HUDEP-2 (cell line): ENCODE measurements around the gene TAAR5.
"Not testable (repeated sequence)": the region's sequence is repeated elsewhere in the genome, so short reads cannot be mapped to it uniquely, and the experiment has no call there.

Experiments
- DNase-seq, 76 experiments: peaks; one replicate each; lab custom pipeline; 2025; ENCODE audit not compliant: unreplicated experiment in 76 of 76; lab: John Stamatoyannopoulos, UW

TAAR5 gene

DNA sequence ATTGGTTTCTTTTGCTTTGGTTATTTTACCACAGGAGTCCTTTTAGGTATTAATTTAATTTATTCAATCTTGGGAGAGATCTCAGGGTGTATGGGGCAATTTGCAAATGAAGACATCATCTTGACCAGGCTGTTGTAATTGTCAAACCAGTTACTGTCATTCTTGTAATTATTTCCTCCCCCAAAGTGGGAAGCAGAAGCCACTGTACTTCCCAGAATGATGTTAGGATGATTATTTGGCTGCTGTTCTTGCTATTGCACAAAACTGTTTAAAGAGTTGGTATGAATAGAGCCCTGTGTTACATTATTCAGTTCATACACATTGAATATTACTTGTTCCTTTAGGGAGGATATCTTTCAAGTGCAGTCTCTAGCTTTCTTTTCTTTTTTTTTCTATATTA is 17.8 kb downstream of the TAAR5 start:
- no peak for DNase-seq

DNA sequence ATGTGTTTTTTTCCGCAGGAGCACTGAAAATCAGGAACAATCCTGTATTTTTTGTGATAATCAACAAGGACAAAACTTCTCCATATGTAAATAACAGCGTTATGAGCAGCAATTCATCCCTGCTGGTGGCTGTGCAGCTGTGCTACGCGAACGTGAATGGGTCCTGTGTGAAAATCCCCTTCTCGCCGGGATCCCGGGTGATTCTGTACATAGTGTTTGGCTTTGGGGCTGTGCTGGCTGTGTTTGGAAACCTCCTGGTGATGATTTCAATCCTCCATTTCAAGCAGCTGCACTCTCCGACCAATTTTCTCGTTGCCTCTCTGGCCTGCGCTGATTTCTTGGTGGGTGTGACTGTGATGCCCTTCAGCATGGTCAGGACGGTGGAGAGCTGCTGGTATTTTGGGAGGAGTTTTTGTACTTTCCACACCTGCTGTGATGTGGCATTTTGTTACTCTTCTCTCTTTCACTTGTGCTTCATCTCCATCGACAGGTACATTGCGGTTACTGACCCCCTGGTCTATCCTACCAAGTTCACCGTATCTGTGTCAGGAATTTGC is 19.2 kb downstream of the TAAR5 start, which contains the start of gene TAAR6:
TSS of gene TAAR6 (plus strand) at position 102 of the 557 bp plus-strand sequence. CDS start at position 102, 0 bp downstream.
- no peak for DNase-seq

DNA sequence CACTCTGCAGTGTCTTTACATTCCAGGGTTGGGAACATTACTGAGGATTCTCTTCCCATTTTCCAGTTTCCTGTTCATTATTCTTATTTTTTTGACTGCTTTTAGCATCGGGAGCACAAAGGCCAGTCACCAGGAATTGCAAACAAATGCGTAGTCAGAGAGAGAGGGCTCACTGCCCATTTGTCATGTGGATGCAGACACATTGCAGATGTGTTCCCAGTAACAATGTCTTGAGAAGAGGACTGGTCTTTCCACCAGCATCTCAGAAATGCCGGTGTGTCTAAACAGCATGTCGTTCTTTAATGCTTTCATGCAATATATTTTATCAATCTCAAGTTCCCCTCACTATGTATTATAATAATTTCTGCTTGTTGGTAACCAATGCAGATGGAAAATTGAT is 20.4 kb downstream of the TAAR5 start:
- DNase-seq: no peak

DNA sequence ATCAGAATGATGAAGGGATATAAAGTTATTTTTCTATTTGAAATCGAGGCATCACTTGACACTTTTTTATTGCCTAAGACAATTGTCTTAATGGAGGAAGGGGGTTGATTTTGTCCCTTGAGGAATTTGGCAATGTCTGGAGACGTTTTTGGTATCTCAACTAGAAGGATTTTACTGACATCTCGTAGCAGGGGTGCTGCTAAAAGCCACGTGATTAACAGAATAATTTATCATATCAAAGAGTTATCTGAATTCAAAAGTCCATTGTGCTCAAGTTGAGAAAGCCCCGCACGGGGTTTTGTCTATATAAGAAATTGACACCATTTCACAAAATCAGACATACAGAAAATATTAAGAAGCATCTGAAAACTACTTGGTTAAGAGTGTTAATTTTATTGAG is 20.9 kb downstream of the TAAR5 start:
- no peak for DNase-seq

DNA sequence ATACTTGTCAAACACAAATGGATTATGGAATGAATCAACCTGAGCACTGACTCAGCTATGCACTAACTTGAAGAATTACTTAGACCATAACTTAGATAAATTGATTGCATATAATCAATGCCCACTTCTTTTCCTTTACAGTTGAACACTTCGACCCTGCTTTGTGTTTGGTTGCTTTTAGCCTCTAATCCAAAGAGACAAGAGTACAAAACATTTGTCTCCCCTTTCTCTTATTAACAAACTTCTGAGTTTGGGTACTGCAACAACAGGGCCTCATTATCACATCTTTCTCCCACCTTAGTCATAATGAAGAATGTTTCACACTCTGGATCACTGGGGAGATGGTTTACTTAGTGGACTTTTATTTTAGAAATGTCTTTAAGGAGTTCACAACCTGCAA is 22.0 kb downstream of the TAAR5 start:
- DNase-seq: no peak

DNA sequence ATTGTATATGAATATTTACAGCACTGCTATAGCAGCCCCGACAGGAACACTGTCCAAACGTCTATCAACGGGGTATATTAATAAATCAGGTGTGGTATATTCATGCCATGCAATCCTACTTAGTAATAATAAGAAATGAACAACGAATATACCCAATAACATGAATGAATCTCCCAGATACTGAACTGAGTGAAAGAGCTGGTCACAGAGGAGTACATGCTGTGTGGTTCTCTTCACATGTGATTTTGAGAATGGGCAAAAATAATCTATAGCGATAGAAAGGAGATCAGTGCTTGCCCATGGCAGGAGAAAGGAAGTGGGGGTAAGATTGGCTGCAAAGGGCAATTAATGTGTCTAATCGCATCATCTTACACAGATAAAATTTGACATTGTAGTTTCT is 23.1 kb downstream of the TAAR5 start:
- DNase-seq: no peak

DNA sequence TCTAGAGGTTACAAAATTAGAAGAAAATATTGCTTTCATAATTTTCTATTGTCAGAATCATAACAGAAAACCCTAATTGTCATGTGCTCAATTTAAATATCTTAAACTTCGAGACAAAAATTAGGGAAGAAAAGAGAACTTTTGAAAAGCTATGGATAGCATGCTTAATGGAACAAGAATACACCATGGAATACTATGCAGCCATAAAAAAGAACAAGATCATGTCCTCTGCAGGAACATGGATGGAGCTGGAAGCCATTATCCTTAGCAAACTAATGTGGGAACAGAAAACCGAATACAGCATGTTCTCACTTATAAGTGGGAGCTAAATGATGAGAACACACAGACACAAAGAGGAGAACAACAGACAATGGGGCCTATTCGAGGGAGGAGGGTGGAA is 29.5 kb downstream of the TAAR5 start:
- not testable (repeated sequence) for DNase-seq

DNA sequence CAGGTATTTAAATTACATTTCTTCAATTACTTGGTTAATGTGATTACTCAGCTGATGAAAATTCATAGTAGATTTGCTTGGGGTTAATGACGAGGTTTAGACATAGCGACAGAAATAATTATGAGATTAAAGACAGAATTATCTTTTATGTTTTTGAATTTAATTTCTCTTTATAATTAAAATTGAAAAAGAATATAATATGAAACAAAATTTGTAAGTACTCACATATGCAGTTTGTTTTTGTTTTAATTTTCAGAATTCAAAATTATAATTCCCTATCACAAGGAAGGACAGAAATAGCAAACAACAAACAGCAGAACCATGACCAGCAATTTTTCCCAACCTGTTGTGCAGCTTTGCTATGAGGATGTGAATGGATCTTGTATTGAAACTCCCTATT is 37.2 kb downstream of the TAAR5 start, which contains the start of gene TAAR8:
TSS of gene TAAR8 (plus strand) at position 301 of the 400 bp plus-strand sequence. CDS start at position 322, 21 bp downstream.
- DNase-seq: no peak

DNA sequence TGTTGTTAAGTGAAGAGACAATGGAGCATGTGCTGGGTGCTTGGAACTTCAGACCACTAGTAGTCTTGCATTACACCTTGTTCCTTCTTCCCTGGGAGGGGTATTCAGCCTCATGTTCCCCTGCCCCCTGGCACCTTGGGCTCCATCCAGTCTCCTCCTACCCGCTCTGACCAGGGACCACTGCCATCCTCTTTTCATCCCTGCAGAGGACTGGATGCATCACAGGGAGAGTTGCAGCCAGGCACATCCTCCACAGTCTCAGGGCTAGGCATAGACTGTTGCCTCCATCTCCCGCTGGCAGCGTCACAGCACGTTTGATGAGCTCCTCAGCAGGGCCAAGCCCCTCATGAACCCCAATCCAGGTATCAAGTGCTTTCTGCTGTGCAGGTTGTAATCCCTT is 38.3 kb downstream of the TAAR5 start:
- no peak for DNase-seq

DNA sequence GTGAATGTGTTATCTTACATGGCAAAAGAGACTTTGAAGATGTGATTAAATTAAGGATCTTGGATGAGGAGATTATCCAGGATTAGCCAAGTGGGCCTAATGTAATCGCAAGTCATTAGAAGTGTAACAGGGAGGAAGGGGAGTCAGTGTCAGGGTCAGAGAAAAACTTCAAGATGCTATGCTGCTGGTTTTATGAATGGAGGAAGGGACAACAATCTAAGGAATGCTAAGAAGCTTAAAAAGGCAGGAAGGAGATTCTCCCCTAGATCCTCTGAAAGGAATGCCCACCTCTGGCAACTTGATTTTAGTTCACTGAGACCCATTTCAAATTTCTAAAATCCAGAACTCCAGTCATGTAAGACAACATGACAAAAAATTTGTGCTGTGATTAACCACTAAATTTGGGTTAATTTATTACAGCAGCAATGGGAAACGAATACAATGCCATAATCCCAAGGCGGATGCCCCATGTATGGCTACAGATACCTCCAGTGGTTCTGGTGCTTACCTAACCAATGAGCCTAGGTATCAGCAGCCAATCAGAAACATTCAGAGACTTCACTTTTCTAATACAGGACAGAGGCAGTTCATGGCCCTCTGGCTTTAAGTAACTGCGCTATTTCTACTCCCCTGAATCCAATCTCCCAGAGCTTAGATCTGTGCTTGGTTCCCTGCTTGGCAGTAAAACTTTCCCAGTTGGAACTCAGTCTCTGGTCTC is 40.6 kb downstream of the TAAR5 start:
- no peak for DNase-seq

DNA sequence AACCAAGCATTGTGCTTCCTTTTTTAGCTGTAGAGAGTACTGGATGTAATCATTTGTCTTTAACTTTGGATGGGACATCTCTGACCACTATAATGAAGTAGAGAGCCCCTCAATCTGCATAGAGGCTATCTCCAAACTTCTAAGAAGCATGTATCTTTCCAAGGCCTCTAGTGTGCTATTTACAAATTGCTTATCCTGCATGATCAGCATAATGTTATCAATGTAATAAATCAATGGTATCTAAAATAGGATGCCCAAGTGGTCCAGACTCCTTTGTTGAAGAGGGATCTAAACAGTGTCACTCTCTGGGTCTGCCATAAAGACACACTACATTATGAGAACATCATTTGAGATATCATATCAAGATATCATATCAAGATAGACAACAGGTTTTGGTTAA is 44.7 kb downstream of the TAAR5 start:
- no peak for DNase-seq
